Stimulated activated CD8-positive, alpha-beta memory T cell treated with anti-CD3 and anti-CD28 coated beads, Interleukin-4, amount 100 ng/mL, for 4 hours (primary cell): ENCODE data around the gene ACTN3.
"Not testable (repeated sequence)": the region's sequence is repeated elsewhere in the genome, so short reads cannot be mapped to it uniquely, and the experiment has no call there.

Experiments used
- DNase-seq, 2 donors: peaks; one replicate each; pipeline ENCODE4 v3.0.0-alpha.2; 2020; ENCODE audit warnings: low read depth in 2 of 2, low spot score in 1 of 2

Gene ACTN3

GRCh38 chr11:66546368-66546965, at the start of gene ACTN3:
Gene ACTN3 (plus strand): TSS chr11:66546903. CDS start chr11:66546938, 35 bp downstream.
- no peak for DNase-seq

- no peak for DNase-seq
Observed at GRCh38 chr11:66497206-66497605, 49.5 kb upstream of the ACTN3 start.

GRCh38 chr11:66498506-66498905, 48.2 kb upstream of the ACTN3 start:
- DNase-seq: no peak

- no peak for DNase-seq
Observed at GRCh38 chr11:66505276-66505816, 41.4 kb upstream of the ACTN3 start.

GRCh38 chr11:66509131-66509561, 37.6 kb upstream of the ACTN3 start:
- DNase-seq: no peak

GRCh38 chr11:66510271-66510989, 36.3 kb upstream of the ACTN3 start, which contains the start of gene BBS1:
Gene BBS1 (plus strand): TSS chr11:66510635. CDS start chr11:66510660, 25 bp downstream.
- peak; percentile 65 to 67 for DNase-seq

- no peak for DNase-seq
Observed at GRCh38 chr11:66510990-66511339, 35.7 kb upstream of the ACTN3 start.

GRCh38 chr11:66523611-66524010, 23.1 kb upstream of the ACTN3 start:
- no peak for DNase-seq

GRCh38 chr11:66524304-66525040, 22.2 kb upstream of the ACTN3 start:
- DNase-seq: no peak

- no peak for DNase-seq
Observed at GRCh38 chr11:66529069-66529468, 17.6 kb upstream of the ACTN3 start.

- no peak for DNase-seq
Observed at GRCh38 chr11:66529655-66530054, 17.0 kb upstream of the ACTN3 start.

- DNase-seq: no peak
Observed at GRCh38 chr11:66530927-66531709, 15.6 kb upstream of the ACTN3 start.

GRCh38 chr11:66531841-66532240, 14.9 kb upstream of the ACTN3 start:
- no peak for DNase-seq

- no peak for DNase-seq
Observed at GRCh38 chr11:66532784-66533183, 13.9 kb upstream of the ACTN3 start.

GRCh38 chr11:66539170-66539869, 7.4 kb upstream of the ACTN3 start:
- DNase-seq: no peak

GRCh38 chr11:66539870-66540213, 6.9 kb upstream of the ACTN3 start:
- DNase-seq: no peak

- DNase-seq: not testable (repeated sequence)
Observed at GRCh38 chr11:66540598-66540997, 6.1 kb upstream of the ACTN3 start.

GRCh38 chr11:66541892-66542291, 4.8 kb upstream of the ACTN3 start:
- no peak for DNase-seq

GRCh38 chr11:66542362-66542761, 4.3 kb upstream of the ACTN3 start:
- no peak for DNase-seq

- peak in 1 of 2 donors; percentile 35 for DNase-seq
Observed at GRCh38 chr11:66543263-66544107, 3.2 kb upstream of the ACTN3 start.
